Common myeloid progenitor, CD34-positive (primary cell): ENCODE data around the gene KCNF1.
"Not testable (repeated sequence)": the region's sequence is repeated elsewhere in the genome, so short reads cannot be mapped to it uniquely, and the experiment has no call there.

ENCODE experiments used
- CTCF ChIA-PET: fragments of 350-600 bp; sonication (Branson Sonifier 250); formaldehyde crosslinking; loops from one replicate; lab custom pipeline; 2021; ENCODE audit warnings: antibody characterized with exemption; lab: Charles Lee
- POLR2A ChIA-PET: fragments of 350-600 bp; sonication (Branson Sonifier 250); formaldehyde crosslinking; loops from one replicate; lab custom pipeline; 2021; ENCODE audit warnings: antibody characterized with exemption; lab: Charles Lee
- DNase-seq, 3 donors: peaks; one replicate each; pipeline versions ENCODE4 v3.0.0 to v3.0.0-alpha.2; 2013
- H3K27ac ChIP-seq, 2 experiments: 1 replicate in 1 of 2; 2 replicates in 1 of 2; pipeline ENCODE4 v1.7.0; 2013; ENCODE audit warnings: inconsistent platforms in 2 of 2, low read length in 2 of 2, mild to moderate bottlenecking in 2 of 2, low read depth in 1 of 2, moderate library complexity in 1 of 2; ENCODE audit not compliant: severe bottlenecking in 2 of 2, insufficient read depth in 1 of 2, poor library complexity in 1 of 2
- H3K27me3 ChIP-seq, 5 experiments: replicated peaks in 2 of 5; 1 replicate in 3 of 5; 2 replicates in 2 of 5; pipeline versions ENCODE4 v1.6.1 to v1.7.0; 2013; ENCODE audit warnings: low read length in 4 of 5, mild to moderate bottlenecking in 2 of 5, moderate library complexity in 2 of 5, inconsistent platforms in 1 of 5; ENCODE audit not compliant: insufficient read depth in 5 of 5, control insufficient read depth in 4 of 5
- H3K36me3 ChIP-seq, 4 experiments: 1 replicate in 2 of 4; 2 replicates in 2 of 4; pipeline versions ENCODE4 v1.6.1 to v1.7.0; 2013; ENCODE audit warnings: low read length in 3 of 4, control low read depth in 1 of 4, mild to moderate bottlenecking in 1 of 4; ENCODE audit not compliant: control insufficient read depth in 4 of 4, insufficient read depth in 4 of 4
- H3K4me1 ChIP-seq, 4 experiments: 1 replicate in 3 of 4; 2 replicates in 1 of 4; pipeline versions ENCODE4 v1.6.1 to v1.7.1; 2013; ENCODE audit warnings: low read length in 3 of 4, mild to moderate bottlenecking in 3 of 4, control low read depth in 1 of 4, inconsistent platforms in 1 of 4, moderate library complexity in 1 of 4; ENCODE audit not compliant: control insufficient read depth in 4 of 4, insufficient read depth in 4 of 4; ENCODE audit errors: control extremely low read depth in 1 of 4
- H3K4me3 ChIP-seq, 7 experiments: 1 replicate in 4 of 7; 2 replicates in 3 of 7; pipeline versions ENCODE4 v1.5.1 to v1.7.0; 2013; ENCODE audit warnings: mild to moderate bottlenecking in 7 of 7, low read length in 6 of 7, moderate library complexity in 6 of 7, inconsistent platforms in 2 of 7, low read depth in 2 of 7, control low read depth in 1 of 7; ENCODE audit not compliant: insufficient read depth in 4 of 7, control insufficient read depth in 1 of 7; ENCODE audit errors: extremely low read depth in 1 of 7
- H3K9me3 ChIP-seq, 5 experiments: 1 replicate in 4 of 5; 2 replicates in 1 of 5; pipeline versions ENCODE4 v1.6.1 to v1.7.1; 2013; ENCODE audit warnings: low read length in 4 of 5, mild to moderate bottlenecking in 2 of 5, inconsistent platforms in 1 of 5, low read depth in 1 of 5, moderate library complexity in 1 of 5; ENCODE audit not compliant: control insufficient read depth in 4 of 5, insufficient read depth in 2 of 5; ENCODE audit errors: control extremely low read depth in 1 of 5
- WGBS: methylation state at CpG from one replicate; pipeline ENCODE4 v1.1.5; 2013; ENCODE audit not compliant: insufficient coverage; 5-methylcytosine and 5-hydroxymethylcytosine counted together

Gene KCNF1

DNA sequence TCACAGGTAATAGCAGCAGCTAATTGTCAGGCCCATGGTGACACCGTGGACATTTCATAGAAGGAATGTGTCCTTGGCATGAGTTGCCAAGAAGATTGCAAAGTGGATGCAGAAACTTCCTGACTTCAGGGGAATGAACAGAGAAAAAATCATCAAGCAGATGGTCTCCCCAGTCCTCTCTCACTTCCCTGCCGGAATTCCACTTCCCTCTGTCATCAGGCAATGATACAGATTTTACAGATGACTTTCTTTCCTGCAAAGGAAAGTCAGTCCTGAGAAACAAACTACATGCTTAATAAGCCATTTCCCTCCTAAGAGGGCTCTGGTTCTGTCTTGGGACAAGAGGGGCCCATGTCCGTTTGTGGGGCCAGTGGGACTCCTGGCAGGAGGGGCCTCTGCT, 45.7 kb downstream of the KCNF1 start:
- WGBS = 100% methylated on average over 3 of the region's 3 CpGs
- ChIA-PET CTCF (no interaction called here), POLR2A (no interaction called here)
- Histone ChIP-seq H3K9me3 (peaks cover 0 to 2% (median 0%) of the 10 kb centered on the region in 5 experiments), H3K4me1 (no peaks in the 10 kb centered on the region), H3K27me3 (peaks cover 0 to 23% (median 4%) of the 10 kb centered on the region in 5 experiments), H3K4me3 (no peak overlapping the region), H3K36me3 (no peaks in the 10 kb centered on the region), H3K27ac (no peak overlapping the region)
- no peak for DNase-seq

DNA sequence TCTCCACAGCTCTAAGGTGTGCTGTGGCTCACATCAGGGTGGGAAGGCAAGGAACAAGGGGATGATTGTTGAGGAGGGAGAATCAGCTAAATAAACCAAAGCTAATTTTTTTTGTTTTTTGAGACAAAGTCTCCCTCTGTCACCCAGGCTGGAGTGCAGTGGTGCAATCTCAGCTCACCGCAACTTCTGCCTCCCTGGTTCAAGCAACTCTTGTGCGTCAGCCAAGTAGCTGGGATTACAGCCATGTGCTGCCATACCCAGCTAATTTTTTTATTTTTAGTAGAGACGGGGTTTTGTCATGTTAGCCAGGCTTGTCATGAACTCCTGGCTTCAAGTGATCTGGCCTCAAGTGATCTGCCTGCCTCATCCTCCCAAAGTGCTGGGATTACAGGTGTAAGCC, 46.7 kb downstream of the KCNF1 start:
- peaks cover 0 to 26% (median 4%) of the 10 kb centered on the region in 5 experiments for H3K27me3 ChIP-seq
- H3K36me3 ChIP-seq, H3K4me1 ChIP-seq, H3K27ac ChIP-seq, POLR2A ChIA-PET, CTCF ChIA-PET, H3K9me3 ChIP-seq, DNase-seq, H3K4me3 ChIP-seq: not testable (repeated sequence)
- 96% methylated on average over 3 of the region's 3 CpGs for WGBS

DNA sequence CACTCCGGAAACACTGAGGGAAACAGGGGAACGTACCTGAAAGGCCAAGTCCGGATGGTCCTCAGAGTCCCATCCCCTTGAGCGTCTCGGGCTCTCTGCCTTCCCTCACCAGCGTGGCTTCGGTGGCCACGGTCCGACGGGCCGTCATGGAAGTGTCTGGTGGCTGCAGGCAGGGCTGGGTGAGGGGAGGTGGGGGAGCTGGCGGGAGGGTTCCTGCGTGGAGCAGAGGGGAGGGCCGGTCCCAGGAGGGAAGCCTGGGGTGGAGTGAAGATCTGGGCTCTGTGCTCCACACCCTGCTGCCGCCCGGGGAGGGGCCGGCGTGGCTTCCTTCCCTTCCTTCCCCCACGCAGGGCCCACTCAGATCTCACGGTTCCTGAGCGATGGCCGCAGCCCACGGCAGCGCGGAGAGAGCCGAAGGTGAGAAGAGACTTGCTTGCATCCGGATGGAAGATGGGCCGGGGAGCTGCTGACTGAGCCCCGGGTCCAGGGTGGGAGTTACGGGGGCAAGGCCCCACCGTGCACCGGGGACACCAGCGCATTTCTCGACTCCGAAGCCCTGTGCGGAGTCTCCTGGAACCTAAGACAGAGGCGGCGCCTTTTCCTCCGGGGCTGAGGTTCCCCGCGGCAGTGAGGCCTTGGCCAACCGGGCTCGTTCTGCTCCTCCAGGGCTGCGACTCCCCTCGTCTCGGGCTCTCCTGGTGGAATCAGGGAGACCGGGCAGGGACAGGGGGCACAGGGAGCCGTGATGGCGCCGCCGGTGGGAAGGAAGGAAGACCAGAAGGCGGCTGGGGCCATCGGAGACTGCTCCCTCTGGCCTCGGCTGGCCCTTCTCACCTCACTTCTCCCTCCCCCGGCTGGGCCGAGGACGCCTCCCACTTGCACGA, 49.1 kb downstream of the KCNF1 start:
- no peaks in the 10 kb centered on the region for H3K36me3 ChIP-seq
- ChIA-PET POLR2A (no interaction called here), CTCF (no interaction called here)
- 91% methylated on average over 48 of the region's 58 CpGs for WGBS
- peaks cover 0 to 36% (median 4%) of the 10 kb centered on the region in 5 experiments for H3K27me3 ChIP-seq
- H3K9me3 ChIP-seq = no peaks in the 10 kb centered on the region
- no peak overlapping the region for H3K4me3 ChIP-seq
- H3K27ac ChIP-seq = no peak overlapping the region
- DNase-seq = no peak
- H3K4me1 ChIP-seq = no peaks in the 10 kb centered on the region

DNA sequence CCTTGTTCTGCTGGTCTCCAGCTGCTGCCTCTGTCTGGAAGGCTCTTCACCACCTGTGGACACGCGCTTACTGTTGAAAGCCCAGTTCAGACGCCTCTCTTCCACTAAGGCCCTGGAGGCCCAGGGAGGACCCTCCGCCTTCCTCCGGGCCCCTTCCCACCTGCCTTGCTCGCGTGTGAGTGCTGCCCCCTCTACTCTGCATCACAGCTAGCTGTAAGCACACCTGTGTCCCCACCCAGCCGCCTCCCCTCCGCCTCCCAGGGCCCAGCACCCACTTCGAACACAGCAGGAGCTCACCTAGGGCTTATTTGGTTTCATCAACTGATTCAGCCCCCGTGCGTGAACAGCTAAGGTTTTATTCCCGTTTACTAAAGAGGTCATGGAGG, 49.7 kb downstream of the KCNF1 start:
- H3K4me3 ChIP-seq = no peak overlapping the region
- H3K4me1 ChIP-seq = no peaks in the 10 kb centered on the region
- no peak for DNase-seq
- POLR2A ChIA-PET = no interaction called here
- 95% methylated on average over 13 of the region's 13 CpGs for WGBS
- no peaks in the 10 kb centered on the region for H3K36me3 ChIP-seq
- H3K27me3 ChIP-seq = peaks cover 0 to 30% (median 6%) of the 10 kb centered on the region in 5 experiments
- CTCF ChIA-PET = no interaction called here
- H3K27ac ChIP-seq = no peak overlapping the region
- H3K9me3 ChIP-seq = no peaks in the 10 kb centered on the region

DNA sequence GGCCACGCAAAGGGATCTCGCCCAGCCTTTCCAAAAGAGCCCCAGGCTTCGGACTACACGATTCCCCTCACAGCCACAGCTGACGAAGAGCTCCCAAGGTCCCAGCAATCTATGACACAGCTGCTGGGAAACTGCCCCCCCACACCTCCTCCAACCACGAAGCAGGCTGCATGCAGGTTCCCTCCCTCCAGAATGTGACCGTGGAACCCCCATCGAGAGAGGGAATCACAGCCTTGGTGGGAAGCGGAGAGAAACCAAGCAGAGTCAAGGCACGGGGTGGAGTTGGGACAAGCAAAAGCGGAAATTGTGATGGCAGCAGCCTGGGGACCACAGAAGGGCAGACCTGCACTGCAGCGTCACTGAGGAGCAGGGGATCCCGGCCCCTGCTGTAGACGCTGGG, 50.3 kb downstream of the KCNF1 start:
- no peaks in the 10 kb centered on the region for H3K4me1 ChIP-seq
- no peaks in the 10 kb centered on the region for H3K9me3 ChIP-seq
- H3K27me3 ChIP-seq = peaks cover 0 to 30% (median 6%) of the 10 kb centered on the region in 5 experiments
- no peak for DNase-seq
- 93% methylated on average over 12 of the region's 14 CpGs for WGBS
- H3K36me3 ChIP-seq = no peaks in the 10 kb centered on the region
- H3K4me3 ChIP-seq = no peak overlapping the region
- no peak overlapping the region for H3K27ac ChIP-seq
- ChIA-PET POLR2A (no interaction called here), CTCF (no interaction called here)

DNA sequence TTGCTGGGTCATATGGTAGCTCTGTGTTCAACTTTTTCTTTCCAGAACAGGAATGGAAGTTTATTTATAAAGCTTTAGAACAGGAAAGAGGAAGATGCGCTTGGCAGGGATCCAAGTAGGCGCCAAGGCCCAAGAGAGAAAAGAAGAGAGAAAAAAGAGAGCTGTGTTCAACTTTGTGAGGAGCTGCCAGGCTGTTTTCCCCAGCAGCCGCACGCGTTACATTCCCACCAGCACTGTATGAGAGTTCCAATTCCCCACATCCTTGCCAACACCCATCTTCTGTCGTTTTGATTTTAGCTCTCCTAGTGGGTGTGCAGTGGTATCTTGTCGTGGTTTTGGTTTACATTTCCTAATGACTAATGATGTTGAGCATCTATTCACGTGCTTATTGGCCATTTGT, 51.4 kb downstream of the KCNF1 start:
- Histone ChIP-seq H3K27me3 (peaks cover 0 to 21% (median 2%) of the 10 kb centered on the region in 5 experiments), H3K4me1 (no peaks in the 10 kb centered on the region), H3K27ac (no peak overlapping the region), H3K9me3 (no peaks in the 10 kb centered on the region), H3K36me3 (no peaks in the 10 kb centered on the region), H3K4me3 (no peak overlapping the region)
- ChIA-PET CTCF (no interaction called here), POLR2A (no interaction called here)
- DNase-seq = no peak
- WGBS = 46% methylated on average over 3 of the region's 8 CpGs
